Measurements from ENCODE around the gene SBDS.

GRCh38 chr7:66970310-66970709, 25.1 kb downstream of the SBDS start:
- TF ChIP-seq EZH2 (IDR thresholded peaks at IDR 0.05; ENCODE audit: low read length) (no peak), CTCF (optimal IDR thresholded peaks at IDR 0.05 in 1 of 3, IDR thresholded peaks at IDR 0.05 in 1 of 3, conservative IDR thresholded peaks at IDR 0.05 in 1 of 3; ENCODE audit: extremely low read depth in 1 of 3, insufficient read depth in 2 of 3, low read length in 3 of 3) (no peak)

Measured in keratinocyte (primary cell).